CMK (cell line): ENCODE results near the gene RNASE9.
"Not testable (repeated sequence)": the region's sequence is repeated elsewhere in the genome, so short reads cannot be mapped to it uniquely, and the experiment has no call there.

ENCODE experiments used
- DNase-seq: peaks from one replicate; pipeline ENCODE4 v3.0.0-alpha.2; 2010; ENCODE audit warnings: low read depth

Gene RNASE9

GRCh38 chr14:20516921-20517320, 43.9 kb downstream of the RNASE9 start:
- DNase-seq, result no peak

DNA sequence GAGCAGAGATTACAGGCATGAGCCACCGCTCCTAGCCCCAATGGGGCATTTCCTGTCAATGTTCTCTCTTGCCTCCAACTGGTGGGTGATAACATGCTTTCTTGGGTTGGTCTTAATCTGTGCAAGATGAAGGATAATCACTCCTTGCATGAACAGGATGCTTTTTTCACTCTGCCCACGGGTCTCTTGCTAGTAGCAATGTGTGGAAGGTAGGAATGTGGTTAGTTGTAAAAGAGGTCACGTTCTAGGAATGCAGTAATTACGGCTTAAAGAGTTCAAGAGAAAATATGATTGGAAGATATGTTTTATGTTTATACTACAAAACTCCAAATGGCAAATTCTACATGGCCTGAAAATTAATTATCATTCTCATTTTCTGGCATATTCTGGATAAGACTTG, 45.0 kb downstream of the RNASE9 start:
- DNase-seq, result no peak

DNA sequence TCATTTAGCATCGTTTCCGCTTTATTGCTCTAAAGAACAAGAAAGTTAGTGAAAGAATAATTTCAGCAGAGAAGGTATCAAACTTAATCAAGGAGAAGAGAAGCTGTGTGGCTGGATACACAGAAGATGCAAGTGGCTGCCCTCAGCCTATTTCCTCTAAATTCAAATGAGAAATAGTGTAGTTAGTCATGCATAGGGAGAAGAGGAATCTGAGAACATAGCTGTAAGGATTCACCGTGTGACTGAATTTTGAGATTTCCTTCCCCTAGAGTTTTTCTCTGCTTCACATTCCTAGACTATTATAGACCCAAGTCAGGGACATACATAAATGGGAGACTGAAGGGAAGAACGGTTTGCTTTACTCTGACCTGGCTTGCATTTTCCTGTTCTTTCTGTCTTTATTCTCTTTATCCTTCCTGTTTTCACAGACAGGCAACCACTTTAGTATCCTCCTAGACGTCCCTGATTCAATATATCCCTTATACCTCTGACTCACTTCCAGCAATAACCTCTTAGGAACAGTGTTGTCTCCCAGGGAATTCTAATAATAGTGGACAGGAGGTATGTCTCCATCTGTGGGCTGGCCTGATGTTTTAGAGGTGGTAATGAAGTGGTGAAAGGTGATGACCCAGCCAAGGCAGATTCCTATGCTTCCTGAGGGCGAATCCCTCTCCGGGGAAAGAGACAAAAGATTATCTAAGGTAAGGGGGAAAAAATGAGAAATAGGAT, 48.5 kb downstream of the RNASE9 start:
- DNase-seq, result no peak

GRCh38 chr14:20508367-20508766, 52.5 kb downstream of the RNASE9 start:
- no peak for DNase-seq

GRCh38 chr14:20507537-20507936, 53.3 kb downstream of the RNASE9 start:
- not testable (repeated sequence) for DNase-seq

- DNase-seq, result not testable (repeated sequence)
These were observed 54.1 kb downstream of the RNASE9 start for GRCh38 chr14:20506752-20507151.

GRCh38 chr14:20506276-20506675, 54.6 kb downstream of the RNASE9 start:
- not testable (repeated sequence) for DNase-seq
